Amniotic stem cell (primary cell): ENCODE data around the gene PTPRU.
"Not testable (repeated sequence)": the region's sequence is repeated elsewhere in the genome, so short reads cannot be mapped to it uniquely, and the experiment has no call there.

Experiments used
- DNase-seq: peaks from one replicate; lab custom pipeline; 2025; lab: John Stamatoyannopoulos, UW

The PTPRU gene

DNA sequence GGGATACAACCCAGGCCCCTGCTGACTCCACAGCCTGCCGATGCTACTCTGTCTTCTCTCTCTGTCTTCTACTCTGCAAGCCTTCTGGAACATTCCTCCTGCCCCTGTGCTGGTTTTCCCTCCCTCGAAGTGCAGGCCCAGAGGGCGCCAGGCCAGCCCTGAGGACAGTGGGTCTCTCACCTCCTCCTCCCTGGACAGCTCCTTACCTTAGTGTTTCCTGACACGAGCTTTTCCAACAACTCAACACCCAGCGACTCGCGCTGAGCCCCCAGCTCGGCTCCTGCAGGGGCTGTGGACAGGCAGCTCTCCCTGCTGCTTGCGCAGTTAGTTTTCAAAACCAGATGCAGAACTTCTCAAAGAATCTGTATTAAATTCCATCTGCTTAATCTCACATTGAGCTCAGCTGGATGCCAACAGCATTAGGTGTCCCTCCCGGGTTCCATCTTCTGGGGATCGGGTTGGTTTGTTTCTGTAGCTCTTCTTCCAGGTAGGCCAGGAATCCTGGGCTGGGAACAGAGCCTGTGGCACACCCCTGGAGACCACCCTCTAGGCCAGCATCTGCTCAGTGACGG lies 54.2 kb downstream of the PTPRU start:
- no peak for DNase-seq

DNA sequence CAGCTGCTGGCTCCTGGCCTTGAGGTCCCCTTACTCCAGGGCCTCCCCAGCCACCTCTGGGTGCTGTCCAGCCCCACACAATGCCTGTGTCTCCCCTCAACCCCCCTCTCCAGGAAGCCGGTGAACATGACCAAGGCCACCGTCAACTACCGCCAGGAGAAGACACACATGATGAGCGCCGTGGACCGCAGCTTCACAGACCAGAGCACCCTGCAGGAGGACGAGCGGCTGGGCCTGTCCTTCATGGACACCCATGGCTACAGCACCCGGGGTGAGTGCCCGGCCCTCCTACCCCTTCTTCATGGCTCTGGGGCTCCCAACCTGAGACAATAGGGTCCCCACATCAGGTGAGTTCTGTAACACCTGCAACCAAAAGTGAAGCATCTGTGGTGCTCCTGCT lies 55.4 kb downstream of the PTPRU start:
- DNase-seq, result no peak

- DNase-seq, result no peak
Measured at GRCh38 chr1:29292344-29292743, 56.0 kb downstream of the PTPRU start.

DNA sequence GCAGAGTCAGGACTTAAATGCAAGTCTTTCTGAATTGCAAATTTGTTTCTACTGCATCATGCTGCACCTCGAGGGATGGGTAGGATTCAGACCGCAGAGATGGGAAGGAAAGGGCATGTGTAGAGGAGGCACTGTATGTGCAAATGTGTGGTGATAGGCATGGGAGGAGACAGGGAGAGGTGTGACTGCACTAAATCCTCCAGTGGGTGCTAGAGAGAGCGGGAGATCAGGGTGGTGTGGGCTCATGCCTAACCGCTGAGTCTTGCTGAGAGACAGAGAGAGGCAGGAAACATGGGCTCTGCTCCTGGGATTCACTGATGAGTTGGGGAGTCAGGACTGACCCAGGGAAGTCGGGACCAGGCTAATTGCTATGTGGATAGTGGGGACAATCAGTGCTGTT lies 61.1 kb downstream of the PTPRU start:
- DNase-seq, result no peak

DNA sequence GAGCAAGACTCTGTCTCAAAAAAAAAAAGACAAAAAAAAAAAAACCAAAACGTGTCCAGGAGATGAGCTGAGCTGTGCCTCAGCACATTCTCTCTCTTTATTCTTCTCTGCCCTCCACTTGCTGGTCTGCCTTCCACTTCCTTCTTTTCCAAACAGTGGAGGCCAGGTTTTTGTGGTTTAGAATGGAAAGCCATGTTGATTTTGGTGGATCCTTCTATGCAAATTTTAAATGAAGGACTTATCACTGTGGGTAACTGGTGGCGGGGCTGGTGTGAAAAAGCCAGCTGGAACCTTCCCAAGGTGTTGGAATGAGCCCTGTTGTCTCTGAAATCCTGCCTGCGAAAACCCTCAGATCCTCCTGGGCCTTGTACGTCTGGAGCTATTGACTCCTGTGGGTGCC lies 61.9 kb downstream of the PTPRU start:
- DNase-seq, result no peak

GRCh38 chr1:29299446-29299845 lies 63.1 kb downstream of the PTPRU start:
- no peak for DNase-seq

DNA sequence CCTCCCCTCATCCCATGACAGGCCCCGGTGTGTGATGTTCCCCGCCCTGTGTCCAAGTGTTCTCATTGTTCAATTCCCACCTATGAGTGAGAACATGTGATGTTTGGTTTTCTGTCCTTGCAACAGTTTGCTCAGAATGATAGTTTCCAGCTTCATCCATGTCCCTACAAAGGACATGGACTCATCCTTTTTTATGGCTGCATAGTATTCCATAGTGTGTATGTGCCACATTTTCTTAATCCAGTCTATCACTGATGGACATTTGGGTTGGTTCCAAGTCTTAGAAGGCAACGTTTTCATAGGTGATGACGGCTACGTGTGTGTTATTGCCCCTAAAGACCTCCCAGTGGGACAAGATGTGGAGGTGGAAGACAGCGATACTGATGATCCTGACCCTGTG lies 65.4 kb downstream of the PTPRU start:
- DNase-seq, result not testable (repeated sequence)

DNA sequence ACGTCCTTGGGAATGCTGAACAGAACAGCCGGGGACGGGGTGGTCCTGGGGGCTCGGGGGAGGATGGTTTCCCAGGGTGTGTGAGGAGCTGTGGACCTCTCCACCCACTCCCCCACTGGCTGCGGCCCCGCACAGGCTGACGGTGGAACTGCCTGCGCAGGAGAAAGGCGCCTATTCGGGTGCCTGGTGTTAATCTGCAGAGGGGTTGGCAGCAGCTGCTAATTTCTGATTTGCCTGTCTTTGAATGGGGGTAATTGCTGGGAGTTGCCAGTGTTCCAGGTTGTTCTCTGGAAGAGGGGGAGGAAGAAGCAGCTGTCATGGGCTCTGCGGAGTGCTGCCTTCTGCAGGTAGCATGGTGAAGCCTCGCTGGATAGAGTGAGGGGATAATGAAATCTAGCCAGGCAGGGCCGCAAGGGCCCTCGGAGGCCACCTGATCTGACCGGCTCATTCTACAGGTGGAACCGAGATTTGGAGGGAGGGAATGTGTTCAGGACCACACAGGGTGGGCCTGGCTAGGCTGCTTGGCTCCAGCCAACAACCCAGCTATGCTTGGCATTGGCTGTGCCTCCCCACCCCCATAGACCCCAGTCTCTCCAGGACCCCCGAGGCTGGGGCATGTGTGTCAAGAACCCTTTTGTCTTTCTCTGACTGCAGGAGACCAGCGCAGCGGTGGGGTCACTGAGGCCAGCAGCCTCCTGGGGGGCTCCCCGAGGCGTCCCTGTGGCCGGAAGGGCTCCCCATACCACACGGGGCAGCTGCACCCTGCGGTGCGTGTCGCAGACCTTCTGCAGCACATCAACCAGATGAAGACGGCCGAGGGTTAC lies 67.1 kb downstream of the PTPRU start:
- no peak for DNase-seq

DNA sequence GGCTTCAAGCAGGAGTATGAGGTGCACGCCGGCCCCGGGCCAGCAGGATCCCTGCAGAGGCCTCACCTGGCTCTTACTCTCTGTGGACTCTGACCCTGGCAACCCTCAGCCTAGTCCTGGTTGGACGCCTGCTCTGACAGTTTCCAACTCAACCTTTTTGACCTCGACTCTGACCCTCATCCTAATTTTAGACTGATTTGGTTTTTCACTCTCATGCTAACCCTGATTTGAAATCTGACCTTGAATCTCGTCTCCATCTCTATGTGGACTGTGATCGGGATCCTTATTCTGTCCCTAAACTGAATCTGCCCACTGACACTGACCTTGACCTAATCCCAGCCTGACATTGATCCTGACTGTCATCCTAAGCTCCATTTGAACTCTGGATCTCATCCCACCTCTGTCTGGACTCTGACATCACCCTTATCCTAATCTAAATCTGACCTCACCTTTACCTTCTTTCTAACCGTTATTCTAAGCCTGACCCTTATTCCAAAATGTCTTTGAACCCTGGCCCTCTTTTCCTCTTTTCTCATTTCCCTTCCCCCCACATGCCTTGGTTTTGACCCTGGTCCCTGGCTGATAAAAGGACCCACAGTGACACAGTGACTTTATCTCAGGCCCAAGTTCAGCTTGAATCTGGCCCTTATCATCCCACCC lies 67.8 kb downstream of the PTPRU start:
- DNase-seq, result no peak

- no peak for DNase-seq
Measured at GRCh38 chr1:29305943-29306342, 69.6 kb downstream of the PTPRU start.

GRCh38 chr1:29306471-29307140 lies 70.3 kb downstream of the PTPRU start:
- no peak for DNase-seq

GRCh38 chr1:29309075-29309474 lies 72.8 kb downstream of the PTPRU start:
- no peak for DNase-seq

GRCh38 chr1:29309621-29310020 lies 73.3 kb downstream of the PTPRU start:
- no peak for DNase-seq

DNA sequence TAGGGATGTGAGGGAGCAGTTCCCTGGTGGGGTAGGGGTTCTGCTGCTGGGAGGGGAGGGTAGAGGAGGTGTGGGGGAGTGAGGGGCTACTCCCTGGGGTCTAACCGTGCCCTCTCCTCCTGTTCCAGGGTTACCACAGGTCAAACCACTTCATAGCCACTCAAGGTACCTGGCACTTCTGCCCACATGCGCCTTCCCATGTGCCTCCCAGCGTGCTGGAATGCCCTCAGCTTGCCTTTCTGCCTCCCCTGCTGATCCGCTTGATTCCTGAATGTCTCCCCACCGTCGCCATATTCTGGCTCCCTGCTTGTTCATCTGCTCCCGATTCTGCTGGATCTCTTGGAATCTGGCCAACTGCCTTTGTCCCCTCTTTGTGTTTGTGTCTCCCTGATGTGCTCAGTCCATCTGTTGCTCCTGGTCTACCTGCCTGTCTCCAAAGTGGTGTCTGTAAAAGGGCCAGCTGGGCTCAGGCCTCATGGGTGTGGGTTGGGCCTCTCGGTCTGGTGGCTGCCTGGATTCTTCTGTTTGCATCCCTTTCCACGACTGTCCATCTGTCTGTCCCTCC lies 74.4 kb downstream of the PTPRU start:
- DNase-seq, result no peak

DNA sequence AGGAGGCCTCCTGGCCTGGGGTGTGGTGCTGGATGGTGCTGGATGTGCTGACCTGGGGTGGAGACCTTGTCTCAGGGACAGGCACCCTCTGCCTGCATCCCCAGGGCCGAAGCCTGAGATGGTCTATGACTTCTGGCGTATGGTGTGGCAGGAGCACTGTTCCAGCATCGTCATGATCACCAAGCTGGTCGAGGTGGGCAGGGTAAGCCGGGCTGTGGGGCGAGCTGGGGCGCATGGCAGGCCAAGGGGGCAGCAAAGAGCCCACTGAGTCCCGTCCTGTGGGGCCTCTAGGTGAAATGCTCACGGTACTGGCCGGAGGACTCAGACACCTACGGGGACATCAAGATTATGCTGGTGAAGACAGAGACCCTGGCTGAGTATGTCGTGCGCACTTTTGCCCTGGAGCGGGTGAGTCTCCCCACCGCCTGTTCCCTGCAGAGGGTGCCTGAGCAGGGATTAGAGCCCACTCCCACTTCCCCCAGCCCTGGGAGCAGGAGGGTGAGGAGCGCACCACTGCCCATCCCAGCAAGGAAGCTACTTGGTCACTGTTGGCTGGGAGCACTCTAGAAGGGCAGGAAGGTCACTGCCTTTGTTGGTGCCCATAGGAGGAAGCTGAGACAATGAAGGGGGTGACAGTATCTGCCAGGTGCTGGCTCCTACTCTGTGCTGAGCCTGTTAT lies 75.2 kb downstream of the PTPRU start:
- DNase-seq, result no peak

GRCh38 chr1:29312469-29313461 lies 76.4 kb downstream of the PTPRU start:
- no peak for DNase-seq

DNA sequence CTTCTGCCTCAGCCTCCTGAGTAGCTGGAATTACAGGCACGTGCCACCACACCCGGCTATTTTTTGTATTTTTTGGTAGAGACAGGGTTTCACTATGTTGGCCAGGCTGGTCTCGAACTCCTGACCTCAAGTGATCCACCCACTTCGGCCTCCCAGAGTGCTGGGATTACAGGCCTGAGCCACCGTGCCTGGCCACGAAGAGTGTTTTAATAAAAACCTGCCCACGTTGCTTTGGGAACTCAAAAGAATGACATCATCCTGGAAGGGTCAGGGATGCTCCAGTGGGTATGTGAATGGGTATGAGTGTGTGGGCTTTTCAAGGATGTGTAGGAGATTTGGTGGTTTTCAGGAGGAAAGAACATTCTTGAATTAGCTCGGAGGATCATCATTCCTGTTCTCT lies 78.4 kb downstream of the PTPRU start:
- DNase-seq, result not testable (repeated sequence)

GRCh38 chr1:29315262-29315661 lies 78.9 kb downstream of the PTPRU start:
- DNase-seq, result no peak

- DNase-seq, result no peak
Measured at GRCh38 chr1:29315876-29316275, 79.6 kb downstream of the PTPRU start.

DNA sequence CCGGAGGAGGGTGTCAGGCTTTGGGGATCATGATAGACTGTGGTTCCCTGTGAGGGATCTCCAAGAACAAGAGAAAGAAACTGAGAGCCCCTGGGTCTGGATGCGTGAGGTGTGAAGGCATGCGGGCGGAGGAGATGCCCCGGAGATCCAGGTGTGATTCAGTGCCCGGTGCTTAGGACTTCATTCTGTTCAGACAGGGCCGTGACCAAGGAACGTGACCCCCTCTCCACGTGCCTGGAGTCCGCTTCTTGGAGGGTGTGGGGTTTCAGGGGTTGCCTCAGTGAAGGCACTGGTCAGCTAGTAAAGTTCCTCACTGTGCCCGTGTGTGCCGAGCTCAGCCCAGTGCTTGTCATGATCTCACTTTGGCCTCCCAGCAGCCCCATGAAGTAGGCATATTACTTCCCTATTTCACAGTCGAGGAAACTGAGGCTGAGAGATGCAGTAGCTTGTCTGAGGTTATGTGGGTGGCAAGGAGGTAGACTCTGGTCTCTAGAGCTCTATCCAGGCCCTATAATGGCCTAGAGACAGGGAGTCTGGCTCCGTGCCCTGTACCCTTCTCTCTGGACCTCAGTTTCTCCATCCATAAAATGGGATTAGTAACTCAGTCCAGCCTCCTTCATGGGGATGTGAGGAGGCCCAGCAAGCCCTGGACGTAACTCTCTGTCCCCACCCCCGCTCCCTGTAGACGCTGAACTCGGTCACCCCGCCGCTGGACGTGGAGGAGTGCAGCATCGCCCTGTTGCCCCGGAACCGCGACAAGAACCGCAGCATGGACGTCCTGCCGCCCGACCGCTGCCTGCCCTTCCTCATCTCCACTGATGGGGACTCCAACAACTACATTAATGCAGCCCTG lies 81.0 kb downstream of the PTPRU start:
- DNase-seq, result no peak
